ENCODE data around the gene TPCN1.

The TPCN1 gene

DNA sequence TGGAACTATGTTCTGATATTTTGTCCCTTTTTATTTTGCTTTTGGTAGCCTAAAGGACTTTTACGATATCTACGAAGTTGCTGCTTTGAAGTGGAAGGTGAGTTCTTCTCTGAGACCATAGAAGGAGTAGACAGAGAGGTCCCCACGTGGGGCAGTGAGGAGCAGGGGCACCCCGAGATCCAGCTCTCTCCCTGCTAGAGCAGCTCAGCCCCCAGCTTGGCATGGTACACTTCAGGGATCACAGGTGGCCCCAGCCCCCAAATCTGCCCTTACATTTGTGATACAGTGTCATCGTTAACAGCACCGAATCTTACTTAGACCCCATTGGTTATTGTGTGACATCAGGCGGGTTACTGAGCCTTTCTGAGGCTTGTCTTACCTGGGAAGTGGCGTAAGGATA, 56.9 kb downstream of the TPCN1 start:
- Histone ChIP-seq H3K4me3 (IDR thresholded peaks at IDR 0.05; ENCODE audit: insufficient read depth, low read depth, low read length) (no peak overlapping the region), H4K20me1 (ENCODE audit: insufficient read depth) (no peaks in the 10 kb centered on the region), H3K9ac (no peak overlapping the region), H3K27me3 (ENCODE audit: insufficient read depth, low read depth) (no peaks in the 10 kb centered on the region), H3K4me1 (ENCODE audit: low read depth, poor library complexity, severe bottlenecking) (no peaks in the 10 kb centered on the region), H3K79me2 (ENCODE audit: insufficient read depth, low read depth) (no peaks in the 10 kb centered on the region), H3K27ac (no peak overlapping the region), H2AFZ (ENCODE audit: low read depth) (no peak overlapping the region), H3K36me3 (ENCODE audit: insufficient read depth) (no peaks in the 10 kb centered on the region), H3K4me2 (no peak overlapping the region)
- TF ChIP-seq, protein P1, sequence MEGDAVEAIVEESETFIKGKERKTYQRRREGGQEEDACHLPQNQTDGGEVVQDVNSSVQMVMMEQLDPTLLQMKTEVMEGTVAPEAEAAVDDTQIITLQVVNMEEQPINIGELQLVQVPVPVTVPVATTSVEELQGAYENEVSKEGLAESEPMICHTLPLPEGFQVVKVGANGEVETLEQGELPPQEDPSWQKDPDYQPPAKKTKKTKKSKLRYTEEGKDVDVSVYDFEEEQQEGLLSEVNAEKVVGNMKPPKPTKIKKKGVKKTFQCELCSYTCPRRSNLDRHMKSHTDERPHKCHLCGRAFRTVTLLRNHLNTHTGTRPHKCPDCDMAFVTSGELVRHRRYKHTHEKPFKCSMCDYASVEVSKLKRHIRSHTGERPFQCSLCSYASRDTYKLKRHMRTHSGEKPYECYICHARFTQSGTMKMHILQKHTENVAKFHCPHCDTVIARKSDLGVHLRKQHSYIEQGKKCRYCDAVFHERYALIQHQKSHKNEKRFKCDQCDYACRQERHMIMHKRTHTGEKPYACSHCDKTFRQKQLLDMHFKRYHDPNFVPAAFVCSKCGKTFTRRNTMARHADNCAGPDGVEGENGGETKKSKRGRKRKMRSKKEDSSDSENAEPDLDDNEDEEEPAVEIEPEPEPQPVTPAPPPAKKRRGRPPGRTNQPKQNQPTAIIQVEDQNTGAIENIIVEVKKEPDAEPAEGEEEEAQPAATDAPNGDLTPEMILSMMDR (conservative IDR thresholded peaks at IDR 0.05; ENCODE audit: low read depth, low read length), result no peak

GRCh38 chr12:113278633-113279032, 57.4 kb downstream of the TPCN1 start:
- Histone ChIP-seq H3K4me2 (no peak overlapping the region), H3K79me2 (ENCODE audit: insufficient read depth, low read depth) (no peaks in the 10 kb centered on the region), H3K27ac (no peak overlapping the region), H3K36me3 (ENCODE audit: insufficient read depth) (no peaks in the 10 kb centered on the region), H3K4me1 (ENCODE audit: low read depth, poor library complexity, severe bottlenecking) (no peaks in the 10 kb centered on the region), H3K27me3 (ENCODE audit: insufficient read depth, low read depth) (no peaks in the 10 kb centered on the region), H3K9ac (no peak overlapping the region), H4K20me1 (ENCODE audit: insufficient read depth) (no peaks in the 10 kb centered on the region), H3K4me3 (IDR thresholded peaks at IDR 0.05; ENCODE audit: insufficient read depth, low read depth, low read length) (no peak overlapping the region), H2AFZ (ENCODE audit: low read depth) (no peak overlapping the region)
- TF ChIP-seq, protein P1 (conservative IDR thresholded peaks at IDR 0.05; ENCODE audit: low read depth, low read length), result no peak

- Histone ChIP-seq H2AFZ (ENCODE audit: low read depth) (no peak overlapping the region), H3K36me3 (ENCODE audit: insufficient read depth) (no peaks in the 10 kb centered on the region), H3K27ac (no peak overlapping the region), H3K27me3 (ENCODE audit: insufficient read depth, low read depth) (no peaks in the 10 kb centered on the region), H4K20me1 (ENCODE audit: insufficient read depth) (no peaks in the 10 kb centered on the region), H3K9ac (no peak overlapping the region), H3K79me2 (ENCODE audit: insufficient read depth, low read depth) (no peaks in the 10 kb centered on the region), H3K4me2 (no peak overlapping the region), H3K4me3 (IDR thresholded peaks at IDR 0.05; ENCODE audit: insufficient read depth, low read depth, low read length) (no peak overlapping the region), H3K4me1 (ENCODE audit: low read depth, poor library complexity, severe bottlenecking) (no peaks in the 10 kb centered on the region)
- TF ChIP-seq, protein P1 (conservative IDR thresholded peaks at IDR 0.05; ENCODE audit: low read depth, low read length), result no peak
These were observed 63.5 kb downstream of the TPCN1 start for GRCh38 chr12:113284751-113285150.

DNA sequence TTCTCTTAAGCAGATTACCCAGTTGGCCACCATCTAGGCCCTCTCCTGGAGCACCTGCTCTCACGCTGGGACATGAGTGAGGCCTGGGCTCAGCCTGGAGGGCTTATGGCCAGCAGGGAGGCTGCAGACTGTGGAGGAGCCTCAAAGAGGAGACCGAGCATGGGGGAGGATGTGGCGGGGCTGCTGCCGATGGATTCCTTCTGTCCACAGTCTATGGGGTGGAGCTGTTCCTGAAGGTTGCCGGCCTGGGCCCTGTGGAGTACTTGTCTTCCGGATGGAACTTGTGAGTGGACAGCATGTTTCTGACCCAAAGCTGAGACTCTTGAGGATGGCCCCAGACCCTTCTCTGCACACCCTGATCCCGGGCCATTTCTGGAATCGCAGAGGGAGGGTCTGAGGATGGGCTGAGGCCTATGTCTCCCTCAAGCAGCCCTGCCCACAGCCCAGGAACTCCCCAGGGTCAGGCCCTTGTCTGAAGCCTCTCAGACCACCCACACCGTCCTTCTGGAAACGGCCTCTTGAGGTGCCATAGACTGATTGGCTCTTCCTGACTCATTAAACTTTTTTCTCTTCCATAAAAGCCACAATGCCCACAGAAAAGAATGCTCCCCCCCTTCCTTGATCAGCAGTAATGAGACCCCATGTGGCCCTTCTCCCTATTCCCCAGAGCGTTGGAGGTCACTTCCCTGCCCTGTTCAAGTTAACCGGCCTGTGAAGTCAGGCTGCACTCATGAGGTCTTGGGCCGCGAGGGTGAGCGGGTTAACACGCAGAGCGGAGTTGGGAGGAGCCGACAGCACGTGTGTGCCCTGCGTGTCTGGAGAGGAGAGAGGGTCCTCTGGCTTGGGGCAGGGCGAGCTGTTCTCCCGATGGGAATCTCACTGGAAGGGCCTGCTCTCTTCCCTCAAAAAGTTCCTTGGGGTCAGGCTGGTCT, 64.7 kb downstream of the TPCN1 start:
- TF ChIP-seq, protein P1 (conservative IDR thresholded peaks at IDR 0.05; ENCODE audit: low read depth, low read length), result no peak
- H3K27me3 ChIP-seq (ENCODE audit: insufficient read depth, low read depth), result no peaks in the 10 kb centered on the region
- H3K27ac ChIP-seq, result no peak overlapping the region
- no peaks in the 10 kb centered on the region for H4K20me1 ChIP-seq (ENCODE audit: insufficient read depth)
- no peak overlapping the region for H3K9ac ChIP-seq
- H3K36me3 ChIP-seq (ENCODE audit: insufficient read depth), result no peaks in the 10 kb centered on the region
- no peak overlapping the region for H3K4me2 ChIP-seq
- no peaks in the 10 kb centered on the region for H3K4me1 ChIP-seq (ENCODE audit: low read depth, poor library complexity, severe bottlenecking)
- no peak overlapping the region for H3K4me3 ChIP-seq (IDR thresholded peaks at IDR 0.05; ENCODE audit: insufficient read depth, low read depth, low read length)
- H2AFZ ChIP-seq (ENCODE audit: low read depth), result no peak overlapping the region
- no peaks in the 10 kb centered on the region for H3K79me2 ChIP-seq (ENCODE audit: insufficient read depth, low read depth)

Measured in KMS-11 (cell line).